HG02610 (cell line): ENCODE measurements around the gene FBXW11.

ENCODE experiments used
- ATAC-seq: cut with Tn5 transposase; IDR thresholded peaks from one replicate; pipeline ENCODE4 v1.9.1; 2021; ENCODE audit warnings: mild to moderate bottlenecking, moderate library complexity; ENCODE audit not compliant: unreplicated experiment

Gene FBXW11

DNA sequence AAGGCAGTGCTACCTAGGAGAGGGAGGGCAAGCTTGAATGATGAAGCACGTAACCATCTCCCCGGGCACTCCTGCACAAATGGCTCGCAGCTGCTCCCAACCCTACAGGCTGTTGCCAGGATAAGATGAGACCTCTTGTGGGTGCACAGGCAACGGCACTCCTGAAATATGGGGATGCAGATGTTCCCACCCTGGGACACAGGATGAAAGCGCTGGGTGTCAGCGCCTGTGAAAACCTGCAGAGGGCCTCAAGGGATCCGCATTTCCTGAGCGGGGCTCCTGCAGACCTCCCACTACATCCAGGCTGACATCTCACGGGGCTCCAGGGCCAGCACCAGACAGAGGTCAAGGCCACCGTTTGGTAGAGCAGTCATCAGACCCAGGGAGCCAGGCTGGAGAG, 160.1 kb downstream of the FBXW11 start:
- ATAC-seq = no peak

DNA sequence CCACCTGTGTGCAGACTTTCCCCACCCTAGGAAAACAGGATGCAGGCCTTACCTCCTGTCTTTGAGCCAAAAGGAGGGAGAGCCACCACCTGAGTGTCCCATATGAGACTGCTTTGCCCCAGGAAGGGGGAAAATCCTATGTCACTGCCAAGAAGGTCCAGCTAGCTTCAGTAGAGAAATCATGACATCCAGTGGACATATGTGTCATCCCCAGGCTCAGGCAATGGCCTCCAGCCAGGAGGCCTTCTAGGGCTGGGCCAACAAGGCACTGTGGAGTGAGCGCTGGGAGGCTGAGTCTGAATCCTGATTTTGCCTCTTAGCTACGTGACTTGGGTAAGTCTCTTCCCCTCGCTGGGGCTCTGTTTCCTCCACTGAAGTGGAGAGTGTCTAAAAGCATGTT, 160.6 kb downstream of the FBXW11 start:
- ATAC-seq = no peak

DNA sequence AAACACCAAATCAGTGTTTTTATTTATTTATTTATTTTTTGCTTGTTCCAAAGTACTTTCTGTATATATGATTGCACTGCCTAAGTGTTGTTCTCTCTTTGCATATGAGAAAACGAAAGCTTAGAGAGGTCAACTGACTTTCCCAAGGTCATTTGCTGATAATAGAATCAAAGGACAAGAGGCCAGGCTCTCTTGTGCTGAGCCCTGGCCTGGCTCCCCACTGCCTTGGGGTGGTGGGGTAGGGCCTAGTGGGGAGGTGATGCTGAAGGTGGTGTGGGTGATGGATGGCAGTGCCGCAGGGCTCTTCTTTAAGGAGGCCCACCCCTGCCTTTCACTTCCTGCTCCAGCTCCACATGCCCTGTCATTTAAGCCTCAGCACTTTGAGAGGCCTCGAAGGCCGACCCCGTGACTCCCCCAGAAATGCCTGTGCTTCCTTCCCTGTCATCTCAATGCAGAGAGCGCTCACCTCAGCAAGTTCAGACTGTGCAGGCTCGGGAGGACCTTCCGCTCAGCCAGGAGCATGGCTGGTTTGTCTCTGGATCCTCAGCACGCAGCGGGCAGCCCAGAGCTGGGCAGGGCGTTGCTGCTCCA, 161.3 kb downstream of the FBXW11 start:
- ATAC-seq = no peak

DNA sequence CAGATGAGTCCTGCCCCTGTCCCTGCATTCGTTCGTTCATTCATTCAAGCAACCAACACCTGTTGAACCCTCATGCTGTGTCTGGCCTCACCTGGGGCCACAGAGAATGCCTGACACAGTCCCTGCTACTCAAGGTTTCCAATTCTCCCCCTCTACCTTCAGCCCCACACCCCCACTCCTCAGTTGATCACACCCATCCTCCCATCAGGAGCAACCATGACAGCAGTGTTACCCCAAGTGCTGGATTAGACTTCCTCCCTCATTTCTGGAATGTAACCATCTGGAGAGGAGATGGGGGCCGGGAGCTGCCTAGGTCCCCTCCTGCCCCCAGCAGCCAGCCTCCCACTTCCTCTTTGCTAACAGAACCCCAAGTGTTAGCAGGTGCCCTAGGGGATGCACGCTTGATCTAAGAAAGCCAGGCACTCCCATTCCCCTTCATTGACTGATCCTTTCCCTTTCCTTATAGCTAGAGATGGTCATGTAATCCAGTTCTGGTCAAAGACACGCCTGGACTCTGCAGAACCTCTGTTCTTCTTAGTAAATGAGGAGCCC, 163.6 kb downstream of the FBXW11 start:
- no peak for ATAC-seq

DNA sequence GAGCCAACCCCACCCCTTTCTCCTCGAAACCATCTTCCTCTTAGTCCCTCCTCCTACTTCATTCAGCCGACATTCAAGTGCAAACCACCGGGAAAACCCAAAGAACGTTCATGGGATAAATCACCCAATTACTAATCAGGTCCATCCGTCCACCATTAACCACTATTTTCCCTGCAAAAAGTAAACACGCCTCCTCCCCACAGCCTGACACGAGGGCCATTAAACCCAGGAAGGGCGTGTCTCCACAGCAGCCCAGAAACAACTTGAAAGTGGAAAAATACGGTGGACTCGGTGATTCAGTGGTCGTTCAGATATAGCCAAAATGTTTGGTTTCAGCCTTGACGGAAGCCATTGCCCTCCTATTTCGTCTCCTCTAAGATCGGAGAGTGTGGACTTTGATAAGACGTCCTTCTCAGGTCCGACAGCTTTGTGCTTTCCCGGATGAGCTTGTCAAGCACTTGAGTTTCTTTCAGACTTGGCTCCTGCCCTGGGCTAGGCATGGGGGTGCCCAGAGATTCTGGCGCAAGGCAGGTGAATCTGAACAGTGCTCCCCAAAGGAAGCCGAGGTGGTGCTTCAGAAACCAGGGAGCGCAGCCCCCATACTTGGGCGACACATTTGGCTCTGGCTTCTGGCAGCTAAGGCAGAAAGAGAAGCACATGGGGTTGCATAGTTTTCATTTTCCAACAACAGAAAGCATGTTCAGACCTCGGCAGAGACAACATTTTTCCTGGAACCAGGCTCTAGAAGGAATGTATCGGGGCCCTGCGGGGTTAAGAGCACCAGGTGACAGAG, 164.3 kb downstream of the FBXW11 start:
- no peak for ATAC-seq

DNA sequence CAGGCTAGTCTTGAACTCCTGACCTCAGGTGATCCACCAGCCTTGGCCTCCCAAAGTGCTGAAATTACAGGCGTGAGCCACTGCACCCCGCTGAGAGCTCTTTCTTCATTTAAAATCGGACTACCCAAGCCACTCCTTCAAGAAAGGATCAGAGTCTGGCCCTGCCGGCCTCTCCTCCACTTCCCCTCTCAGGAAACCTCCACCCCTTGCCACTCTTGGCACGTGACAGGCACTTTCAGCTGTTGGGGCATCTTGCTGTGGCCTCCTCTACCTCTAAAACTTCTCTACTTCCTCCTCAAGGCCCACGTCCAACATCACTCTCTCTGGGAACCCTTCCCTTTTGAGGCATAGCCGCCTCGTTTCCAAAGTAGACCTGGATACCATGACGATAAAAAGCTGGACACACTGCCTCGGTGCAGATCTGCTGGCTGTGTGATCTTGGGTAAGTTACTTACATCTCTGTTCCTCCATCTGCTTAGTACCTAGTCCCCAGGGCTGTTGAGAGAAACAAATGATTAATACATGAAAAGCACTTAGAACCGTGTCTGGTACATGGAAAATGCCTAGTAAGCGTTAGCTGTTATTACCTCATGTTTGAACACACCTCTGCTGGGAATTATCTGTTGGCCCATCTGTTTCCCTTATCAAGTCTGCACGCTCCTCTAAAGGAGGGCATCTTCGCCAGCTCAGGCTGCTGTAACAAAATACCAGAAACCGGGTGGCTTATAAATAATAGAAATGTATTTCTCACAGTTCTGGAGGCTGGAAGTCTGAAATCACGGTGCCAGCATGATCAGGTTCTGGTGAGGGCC, 165.5 kb downstream of the FBXW11 start:
- ATAC-seq = no peak

DNA sequence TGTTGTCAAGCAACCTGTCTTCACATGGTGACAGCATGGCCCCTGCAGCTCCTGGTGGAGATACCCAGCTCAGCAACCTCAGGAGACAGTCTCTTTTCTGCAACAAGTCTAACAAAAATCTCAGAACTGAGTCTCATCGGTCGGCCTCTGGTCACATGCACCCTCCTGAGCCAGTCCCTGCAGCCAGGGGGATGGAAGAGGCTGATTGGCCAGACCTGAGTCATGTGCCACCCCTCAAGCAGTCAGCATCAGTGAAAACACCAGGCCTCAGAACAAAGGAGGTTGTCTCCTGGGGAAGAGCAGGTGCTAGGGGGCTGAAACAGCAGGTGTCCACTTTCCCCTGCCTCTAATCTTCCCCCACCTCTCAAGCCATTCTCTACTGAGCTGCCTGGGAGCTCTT, 166.4 kb downstream of the FBXW11 start:
- ATAC-seq = no peak

DNA sequence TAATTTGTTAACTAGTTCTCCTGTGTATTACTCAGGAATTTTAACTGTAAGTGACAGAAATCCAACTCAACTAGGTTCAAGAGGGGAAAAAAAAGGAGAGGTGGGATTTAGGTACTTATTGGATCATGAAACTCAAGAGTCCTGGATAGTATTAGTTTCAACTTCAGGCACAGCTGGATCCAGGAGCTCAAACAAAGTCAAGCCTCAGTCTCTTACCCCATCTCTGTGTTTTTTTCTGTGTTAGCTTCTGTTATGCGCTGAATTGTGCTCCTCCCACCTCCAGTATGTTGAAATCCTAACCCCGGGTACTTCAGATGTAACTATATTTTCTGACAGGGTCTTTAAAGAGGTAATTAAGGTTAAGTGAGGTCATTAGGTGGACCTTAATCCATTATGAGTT, 167.3 kb downstream of the FBXW11 start:
- ATAC-seq = no peak

DNA sequence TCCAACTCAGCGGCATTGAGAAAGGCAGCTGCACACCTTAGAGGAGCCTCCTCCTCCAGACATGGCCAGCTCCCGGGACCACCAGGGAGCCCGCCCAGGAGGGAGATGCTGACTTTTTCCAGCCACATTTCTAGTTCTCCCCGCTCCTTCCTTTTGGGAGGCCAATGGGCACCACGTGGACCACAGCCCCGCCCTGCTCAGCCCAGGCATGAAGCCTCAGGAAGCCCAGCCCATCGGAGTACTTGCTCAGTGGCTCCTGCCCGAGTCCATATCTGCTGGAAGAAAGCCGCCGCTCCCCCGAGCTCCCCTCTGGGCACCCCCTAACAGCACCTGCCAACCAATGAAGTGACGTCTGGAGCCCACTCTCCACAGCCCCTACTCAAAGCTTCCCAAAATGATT, 168.4 kb downstream of the FBXW11 start:
- ATAC-seq = no peak

DNA sequence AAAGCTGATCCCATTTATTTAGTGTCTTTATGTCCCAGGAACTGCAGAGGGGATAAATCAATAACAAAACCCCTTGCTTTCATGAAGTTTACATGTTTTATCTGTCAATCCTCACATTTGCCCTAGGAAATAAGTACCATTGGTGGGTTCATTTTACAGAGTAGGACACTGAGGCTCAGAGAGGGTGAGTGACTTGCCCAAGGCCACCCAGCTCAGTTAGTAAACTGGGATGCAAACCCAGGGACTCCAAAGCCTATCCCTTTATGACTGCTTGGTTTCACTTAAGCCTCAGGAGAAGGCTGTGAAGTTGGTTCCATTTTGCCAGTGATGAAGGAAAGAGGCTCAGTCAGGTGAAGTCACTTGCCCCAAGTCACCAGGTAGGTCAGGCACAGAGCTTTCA, 168.9 kb downstream of the FBXW11 start:
- ATAC-seq = no peak

DNA sequence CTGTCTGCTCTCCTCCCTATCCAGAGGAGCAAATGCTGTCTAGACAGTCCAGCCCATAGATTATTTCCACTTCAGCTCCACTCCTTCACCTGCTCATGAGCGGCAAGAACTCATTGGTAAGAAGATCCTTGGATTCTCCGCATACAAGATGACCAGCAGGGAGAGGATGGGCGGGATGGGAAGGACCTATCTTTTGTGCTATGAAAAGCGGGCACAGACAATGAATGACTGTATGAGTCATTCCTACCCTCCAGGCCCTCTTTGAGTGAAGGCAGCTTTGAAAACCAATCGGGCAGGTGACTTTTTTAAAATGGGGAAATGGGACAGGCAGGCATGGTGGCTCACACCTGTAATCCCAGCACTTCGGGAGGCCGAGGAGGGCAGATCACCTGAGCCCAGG, 171.4 kb downstream of the FBXW11 start:
- ATAC-seq = no peak

DNA sequence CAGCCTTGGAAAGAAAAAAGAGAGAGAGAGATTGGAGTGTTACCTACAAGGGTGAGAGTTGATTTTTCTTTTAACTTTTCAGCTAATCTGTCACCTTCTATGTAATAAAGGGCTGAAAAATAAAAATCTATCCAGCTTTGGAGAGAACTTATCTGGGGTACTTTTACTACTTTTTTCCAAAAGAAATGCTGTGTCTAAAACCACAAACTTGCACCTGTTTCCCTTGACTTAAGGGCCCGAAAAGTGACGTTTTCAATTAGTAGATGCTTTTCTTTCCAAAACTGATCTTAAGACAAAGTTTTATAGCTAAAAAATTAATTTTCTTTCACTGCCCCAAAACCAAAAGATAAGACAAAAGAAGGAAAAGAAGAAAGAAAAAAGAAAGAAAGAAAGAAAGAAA, 172.0 kb downstream of the FBXW11 start:
- no peak for ATAC-seq

DNA sequence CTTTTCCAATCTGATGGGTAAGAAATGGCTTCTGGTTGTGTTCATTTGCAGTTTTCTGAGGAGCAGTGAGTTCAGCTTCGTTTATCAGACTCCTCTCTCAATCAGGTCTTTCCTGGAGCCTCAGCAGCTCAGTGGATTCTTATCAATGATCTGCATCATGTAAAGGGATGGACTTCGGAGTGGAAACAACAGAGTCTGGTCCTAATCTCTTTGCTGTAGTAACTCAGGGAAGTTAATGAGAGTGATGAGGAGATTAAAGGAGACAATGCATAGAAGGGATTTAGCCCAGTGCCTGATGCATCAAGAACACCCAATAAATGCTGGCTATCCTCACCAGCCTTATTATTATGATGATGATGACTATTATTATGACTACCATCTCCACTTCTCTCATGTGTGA, 173.7 kb downstream of the FBXW11 start:
- no peak for ATAC-seq

DNA sequence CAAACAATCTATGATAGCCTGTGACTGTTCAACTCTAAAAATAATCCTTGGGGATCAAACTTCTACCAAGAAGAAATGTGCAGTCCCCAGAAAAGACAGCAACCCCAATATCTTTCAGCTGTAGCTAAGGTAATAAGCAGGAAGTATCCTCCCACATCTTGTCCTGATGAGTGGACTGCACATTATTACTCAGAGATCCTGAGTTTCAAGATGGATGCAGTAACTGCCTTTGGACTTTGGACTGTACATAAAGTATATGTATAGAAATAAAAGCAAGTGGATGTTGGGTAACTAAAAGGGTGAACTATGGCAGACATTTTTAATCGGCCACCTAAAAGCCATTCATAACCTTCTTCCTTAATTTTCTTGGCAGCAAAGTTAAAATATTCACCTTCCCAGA, 175.8 kb downstream of the FBXW11 start:
- ATAC-seq = no peak

DNA sequence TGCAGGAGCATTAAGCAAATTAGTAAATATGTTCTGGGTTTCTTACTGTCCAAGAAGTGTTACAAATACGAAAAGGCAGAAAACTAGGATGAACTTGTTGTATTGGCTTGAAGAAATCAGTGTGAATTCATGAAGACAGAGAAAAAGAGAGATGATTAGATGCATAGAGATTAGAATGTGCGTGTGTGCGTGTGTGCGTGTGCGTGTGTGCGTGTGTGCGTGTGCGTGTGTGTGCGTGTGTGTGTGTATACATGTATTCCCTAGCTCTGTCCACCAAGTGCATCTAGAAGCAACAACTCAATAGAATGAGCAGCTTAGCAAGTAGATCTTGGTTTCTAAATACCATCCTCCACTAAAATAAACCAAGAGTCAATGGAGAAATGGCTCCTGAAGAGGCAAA, 179.3 kb downstream of the FBXW11 start:
- ATAC-seq = no peak

DNA sequence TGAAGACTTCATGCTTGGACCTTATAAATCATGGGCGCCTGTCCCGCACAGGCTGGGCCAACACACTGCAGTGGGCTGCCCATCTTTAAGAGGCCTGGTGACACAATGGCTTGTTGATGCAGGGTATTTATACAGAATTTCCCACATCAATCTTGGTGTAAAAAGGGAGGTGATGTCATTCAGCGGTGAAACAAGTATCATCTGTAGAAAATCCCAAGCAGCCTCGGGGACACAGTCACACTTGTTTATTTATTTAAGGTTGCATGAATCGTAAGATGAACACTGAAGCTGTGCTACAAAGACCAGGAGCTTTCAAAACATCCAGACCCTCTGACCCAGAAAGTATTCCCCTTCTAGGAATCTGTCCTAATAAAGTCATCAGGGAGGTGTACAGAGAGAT, 180.3 kb downstream of the FBXW11 start:
- ATAC-seq = no peak

DNA sequence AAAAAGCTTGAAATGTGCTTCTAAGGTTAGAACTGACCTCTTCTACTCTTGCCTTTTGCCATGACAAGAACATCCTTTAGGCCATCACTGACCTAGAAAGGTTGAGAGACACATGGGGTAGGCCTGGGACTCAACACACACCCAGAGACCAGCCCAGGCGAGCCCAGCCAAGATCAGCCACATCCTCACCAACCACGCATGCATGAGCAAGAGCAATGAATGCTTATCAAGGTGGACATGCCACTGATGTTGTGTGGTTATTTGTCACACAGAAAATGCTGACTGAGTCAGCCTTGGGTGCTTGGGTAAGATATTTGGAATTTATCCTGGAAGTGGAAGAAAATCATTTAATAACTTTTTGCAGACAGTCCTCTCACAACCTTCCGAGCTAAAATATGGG, 181.4 kb downstream of the FBXW11 start:
- no peak for ATAC-seq

DNA sequence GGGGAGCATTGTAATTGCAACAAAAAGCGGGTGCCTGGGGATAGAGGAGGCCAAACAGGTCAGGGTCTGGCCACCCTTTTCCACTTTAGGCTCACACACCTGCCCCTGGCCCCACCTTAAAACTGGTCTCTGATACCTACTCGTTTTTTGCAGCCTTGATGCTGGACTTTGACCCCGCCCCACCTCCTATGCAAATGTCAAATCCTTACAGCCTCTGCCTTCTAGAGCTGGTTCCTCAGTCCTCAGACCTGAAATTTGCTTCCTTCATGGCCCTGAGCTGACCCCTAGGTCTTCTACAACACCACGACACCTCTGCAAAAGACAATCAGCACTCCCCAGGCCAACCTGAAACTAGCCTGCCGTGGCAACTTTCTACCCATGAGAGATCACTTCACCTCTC, 183.2 kb downstream of the FBXW11 start:
- no peak for ATAC-seq

DNA sequence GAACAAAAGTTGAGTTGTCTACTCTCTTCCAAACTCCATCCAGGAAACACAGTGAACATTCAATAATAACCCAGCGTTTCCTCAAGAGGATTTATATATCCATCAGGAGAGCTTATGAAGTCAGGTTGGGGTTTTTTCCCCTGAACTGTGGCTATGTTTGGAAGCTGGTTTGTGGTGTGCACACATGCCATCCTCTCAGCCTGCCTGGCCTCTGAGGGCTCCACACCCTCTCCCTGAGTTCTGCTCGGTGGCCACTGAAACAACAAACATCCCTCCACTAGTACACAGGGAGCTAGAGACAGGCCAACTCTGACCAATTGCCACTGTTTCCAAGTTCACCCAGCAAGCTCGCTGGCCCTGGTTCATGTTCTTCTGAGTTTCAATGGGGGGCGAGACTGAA, 185.2 kb downstream of the FBXW11 start:
- ATAC-seq = no peak

DNA sequence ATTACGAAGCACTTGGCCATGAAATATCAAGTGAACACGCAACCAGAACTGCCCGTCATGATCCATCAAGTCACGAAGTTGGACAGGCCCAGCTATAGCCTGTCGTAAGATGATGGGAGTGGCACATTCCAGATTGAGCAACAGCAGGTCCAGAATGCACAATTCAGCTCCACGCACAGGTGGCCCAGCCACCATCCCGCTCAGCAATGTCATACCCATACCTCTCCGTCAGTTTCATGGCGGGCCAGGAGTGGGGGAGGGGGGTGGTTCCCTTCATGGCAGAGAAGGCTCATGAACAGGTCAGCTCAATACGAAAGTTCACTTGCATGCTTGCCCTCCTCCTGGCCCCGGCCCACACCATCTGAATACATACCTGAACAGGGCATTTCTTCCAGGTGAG, 185.9 kb downstream of the FBXW11 start:
- ATAC-seq = no peak

DNA sequence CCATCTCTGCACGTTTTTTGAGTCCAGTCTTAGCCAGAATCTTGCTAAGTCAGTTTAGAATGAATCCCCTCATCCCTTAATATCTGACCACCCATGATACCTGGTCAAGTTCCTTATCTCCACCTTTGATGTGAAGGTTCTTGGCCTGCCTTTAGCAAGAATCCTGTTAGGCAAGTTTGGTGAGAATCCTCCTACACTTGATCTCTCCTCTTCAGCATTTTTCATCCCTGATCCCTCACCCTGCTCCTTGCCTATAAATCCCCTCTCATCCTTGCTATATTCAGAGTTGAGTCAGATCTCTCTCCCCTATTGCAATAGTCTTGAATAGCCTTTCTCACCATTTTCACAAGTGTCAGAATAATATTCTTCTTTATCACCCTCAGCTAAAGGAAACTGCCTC, 189.8 kb downstream of the FBXW11 start:
- no peak for ATAC-seq
